Activated CD8-positive, alpha-beta T cell treated with anti-CD3 and anti-CD28 coated beads for 36 hours (primary cell): ENCODE data around the gene ITPR2. TPM values are rescaled to one million over a fixed set of nuclear protein-coding genes. Genes with fewer than 3 reads are reported as not detected.
"Not testable (repeated sequence)": the region's sequence is repeated elsewhere in the genome, so short reads cannot be mapped to it uniquely, and the experiment has no call there.

Experiments
- ATAC-seq: fragments of 200-7000 bp; cut with Tn5 transposase; one replicate; pipeline ENCODE4 v1.10.0; 2021; ENCODE audit warnings: mild to moderate bottlenecking, moderate library complexity
- CTCF ChIA-PET: fragments of 350-600 bp; sonication (Branson Sonifier 250); formaldehyde crosslinking; loops from one replicate; lab custom pipeline; 2021; ENCODE audit warnings: antibody characterized with exemption; lab: Charles Lee
- POLR2A ChIA-PET: fragments of 350-600 bp; sonication (Branson Sonifier 250); formaldehyde crosslinking; loops from one replicate; lab custom pipeline; 2021; ENCODE audit warnings: antibody characterized with exemption; lab: Charles Lee
- DNase-seq: peaks from one replicate; pipeline ENCODE4 v3.0.0-alpha.2; 2020
- H3K27ac Mint-ChIP-seq: one replicate; pipeline ENCODE4 v1.8.0; 2021; ENCODE audit warnings: mild to moderate bottlenecking, mixed read lengths
- H3K27me3 Mint-ChIP-seq: one replicate; pipeline ENCODE4 v1.8.0; 2021; ENCODE audit warnings: mixed read lengths
- H3K36me3 Mint-ChIP-seq: one replicate; pipeline ENCODE4 v1.8.0; 2021; ENCODE audit warnings: low read depth, mixed read lengths
- H3K4me1 Mint-ChIP-seq: one replicate; pipeline ENCODE4 v1.8.0; 2021; ENCODE audit warnings: low read depth, mixed read lengths
- H3K4me3 Mint-ChIP-seq: one replicate; pipeline ENCODE4 v1.8.0; 2021; ENCODE audit warnings: mild to moderate bottlenecking, moderate library complexity, mixed read lengths
- H3K9me3 Mint-ChIP-seq: one replicate; pipeline ENCODE4 v1.8.0; 2021; ENCODE audit warnings: mixed read lengths
- CTCF ChIP-seq: fragments of 200-600 bp; IDR thresholded peaks from one replicate; pipeline ENCODE4 v1.8.0; 2022; ENCODE audit warnings: antibody characterized with exemption, mild to moderate bottlenecking
- intact Hi-C: fragments of 100-400 bp; cut with micrococcal nuclease; formaldehyde crosslinking; loops from one replicate; pipeline ENCODE4 v1.10.0; 2022
- total RNA-seq, 2 experiments: library from RNA; stranded (reverse); gene quantifications; one replicate each; pipeline ENCODE4 v1.2.3, GENCODE V29; 2021

The ITPR2 gene
- total RNA-seq, 2 experiments from 2014 or later = 38.9 to 41.2 TPM

GRCh38 chr12:26431211-26431610 is 401.8 kb downstream of the ITPR2 start:
- no peaks in the 10 kb centered on the region for H3K27me3 Mint-ChIP-seq
- H3K4me1 Mint-ChIP-seq = no peaks in the 10 kb centered on the region
- CTCF ChIA-PET = interaction anchor here (1.8 kb wide), 1 partner anchor 11 kb away, joined by 8 read pairs; no protein-coding TSS in a partner anchor
- TF ChIP-seq CTCF = no peak
- ATAC-seq (no peak), DNase-seq (no peak)
- H3K27ac Mint-ChIP-seq = no peak overlapping the region
- no peaks in the 10 kb centered on the region for H3K9me3 Mint-ChIP-seq
- peaks cover 2% of the 10 kb centered on the region for H3K36me3 Mint-ChIP-seq
- POLR2A ChIA-PET = no interaction called here
- no peak overlapping the region for H3K4me3 Mint-ChIP-seq
- intact Hi-C loops = no loop called here

GRCh38 chr12:26430596-26430995 is 402.4 kb downstream of the ITPR2 start:
- H3K4me1 Mint-ChIP-seq, H3K27ac Mint-ChIP-seq, POLR2A ChIA-PET, intact Hi-C loops, H3K4me3 Mint-ChIP-seq, H3K9me3 Mint-ChIP-seq, ATAC-seq, H3K36me3 Mint-ChIP-seq, CTCF ChIA-PET, DNase-seq, H3K27me3 Mint-ChIP-seq: not testable (repeated sequence)

- ChIA-PET POLR2A (no interaction called here), CTCF (no interaction called here)
- DNase-seq = no peak
- H3K36me3 Mint-ChIP-seq = peaks cover 2% of the 10 kb centered on the region
- no peaks in the 10 kb centered on the region for H3K27me3 Mint-ChIP-seq
- H3K27ac Mint-ChIP-seq = no peak overlapping the region
- TF ChIP-seq CTCF = no peak
- H3K4me1 Mint-ChIP-seq = no peaks in the 10 kb centered on the region
- no peak for ATAC-seq
- no peaks in the 10 kb centered on the region for H3K9me3 Mint-ChIP-seq
- no peak overlapping the region for H3K4me3 Mint-ChIP-seq
- intact Hi-C loops = no loop called here
These were observed 403.8 kb downstream of the ITPR2 start for GRCh38 chr12:26429070-26429691.

GRCh38 chr12:26428420-26428819 is 404.6 kb downstream of the ITPR2 start:
- DNase-seq = no peak
- no peak overlapping the region for H3K27ac Mint-ChIP-seq
- H3K4me1 Mint-ChIP-seq = no peaks in the 10 kb centered on the region
- POLR2A ChIA-PET = no interaction called here
- no peak for ATAC-seq
- intact Hi-C loops = no loop called here
- no peaks in the 10 kb centered on the region for H3K9me3 Mint-ChIP-seq
- H3K4me3 Mint-ChIP-seq = no peak overlapping the region
- no peaks in the 10 kb centered on the region for H3K27me3 Mint-ChIP-seq
- CTCF ChIA-PET = interaction anchor here (0.8 kb wide), 1 partner anchor 12 kb away, joined by 3 read pairs; no protein-coding TSS in a partner anchor
- TF ChIP-seq CTCF = no peak
- peaks cover 2% of the 10 kb centered on the region for H3K36me3 Mint-ChIP-seq

GRCh38 chr12:26426652-26427051 is 406.3 kb downstream of the ITPR2 start:
- Mint-ChIP-seq H3K4me3 (no peak overlapping the region), H3K27me3 (no peaks in the 10 kb centered on the region), H3K4me1 (no peaks in the 10 kb centered on the region), H3K9me3 (no peaks in the 10 kb centered on the region), H3K36me3 (peaks cover 5% of the 10 kb centered on the region), H3K27ac (no peak overlapping the region)
- ChIA-PET POLR2A (no interaction called here), CTCF (interaction anchor here (1.2 kb wide), 1 partner anchor 437 kb away, joined by 3 read pairs; no protein-coding TSS in a partner anchor)
- DNase-seq (no peak), ATAC-seq (no peak)
- intact Hi-C loops = no loop called here
- no peak for TF ChIP-seq CTCF
